NB4 (cell line): ENCODE data around the gene GNAT1.

ENCODE experiments used
- DNase-seq: peaks from one replicate; pipeline ENCODE4 v3.0.0; 2010; ENCODE audit warnings: low read depth
- H3K4me3 ChIP-seq: one replicate; pipeline ENCODE4 v1.5.1; 2011; ENCODE audit warnings: mild to moderate bottlenecking, low read depth, low read length, moderate library complexity
- CTCF ChIP-seq: IDR thresholded peaks from one replicate; pipeline ENCODE4 v1.5.1; 2012; ENCODE audit warnings: low read depth, low read length
- MYC ChIP-seq: IDR thresholded peaks from 2 replicates; pipeline ENCODE4 v1.6.1; 2011; ENCODE audit warnings: low read depth, low read length
- POLR2A ChIP-seq: IDR thresholded peaks from 2 replicates; pipeline ENCODE4 v1.6.1; 2011; ENCODE audit warnings: mild to moderate bottlenecking; ENCODE audit not compliant: insufficient read length; ENCODE audit errors: extremely low read depth
- TF ChIP-seq, protein P1 (sequence below): IDR thresholded peaks from 2 replicates; pipeline ENCODE4 v1.6.1; 2011; ENCODE audit warnings: low read depth, low read length

The GNAT1 gene

DNA sequence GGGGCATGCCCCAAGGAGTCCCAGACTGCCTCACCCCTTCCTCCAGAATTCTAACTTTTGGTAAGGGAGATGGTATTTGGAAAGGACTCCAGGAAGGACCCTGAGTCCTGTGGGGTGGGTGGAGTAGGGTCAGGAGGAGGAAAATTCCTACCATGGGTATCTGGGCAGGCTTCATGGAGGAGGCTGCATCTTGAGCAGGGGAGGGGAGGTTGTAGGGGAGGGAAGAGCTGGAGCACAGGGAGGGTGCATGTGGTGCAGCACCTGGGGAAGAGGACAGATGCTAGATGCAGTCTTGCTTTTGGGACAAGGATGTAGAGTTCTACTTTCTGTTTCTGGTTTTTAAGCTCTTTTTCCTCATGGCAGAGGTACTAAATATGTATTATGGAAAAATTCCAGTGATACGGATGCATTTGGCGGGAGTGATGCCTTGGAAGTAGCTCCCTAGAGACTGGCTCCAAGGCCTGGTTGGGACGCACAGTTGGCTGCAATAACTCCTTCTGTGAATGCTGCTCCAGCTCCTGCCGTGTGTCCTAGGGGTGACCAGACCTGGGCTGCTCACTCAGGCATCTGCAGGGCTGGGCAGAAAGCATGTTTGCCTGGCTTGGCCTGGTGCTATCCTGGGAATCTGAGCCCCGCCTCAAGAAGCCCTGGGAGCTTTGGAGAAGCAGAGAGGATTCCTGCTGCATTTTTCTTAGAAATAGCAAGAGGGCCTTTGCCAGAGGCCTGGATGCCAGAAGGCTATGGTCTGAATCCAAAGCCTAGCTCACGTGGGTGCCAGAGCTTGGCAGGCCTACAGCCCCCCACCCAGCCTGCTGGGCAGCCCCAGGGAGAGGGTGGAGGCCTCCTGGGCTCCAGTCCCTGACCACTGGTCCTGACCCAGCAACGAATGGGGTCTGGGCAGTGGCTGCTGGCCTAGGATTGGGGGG lies 26.2 kb upstream of the GNAT1 start:
- TF ChIP-seq MYC (no peak), CTCF (no peak), POLR2A (no peak)
- TF ChIP-seq, protein P1, sequence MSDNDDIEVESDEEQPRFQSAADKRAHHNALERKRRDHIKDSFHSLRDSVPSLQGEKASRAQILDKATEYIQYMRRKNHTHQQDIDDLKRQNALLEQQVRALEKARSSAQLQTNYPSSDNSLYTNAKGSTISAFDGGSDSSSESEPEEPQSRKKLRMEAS = no peak
- DNase-seq = no peak

GRCh38 chr3:50165910-50166538 lies 25.4 kb upstream of the GNAT1 start:
- TF ChIP-seq CTCF (no peak), MYC (no peak), POLR2A (no peak)
- TF ChIP-seq, protein P1 = no peak
- DNase-seq = no peak
- H3K4me3 ChIP-seq = no peak overlapping the region

More for the DNA sequence above, 26.2 kb upstream of the GNAT1 start:
- H3K4me3 ChIP-seq = no peak overlapping the region

GRCh38 chr3:50166620-50167019 lies 24.8 kb upstream of the GNAT1 start:
- H3K4me3 ChIP-seq = no peak overlapping the region
- TF ChIP-seq MYC = no peak
- TF ChIP-seq, protein P1 = no peak
- TF ChIP-seq CTCF = no peak
- TF ChIP-seq POLR2A = no peak
- DNase-seq = no peak

- no peak for TF ChIP-seq MYC
- no peak for TF ChIP-seq POLR2A
- TF ChIP-seq, protein P1 = no peak
- no peak for TF ChIP-seq CTCF
- H3K4me3 ChIP-seq = no peak overlapping the region
- no peak for DNase-seq
These were observed 24.2 kb upstream of the GNAT1 start for GRCh38 chr3:50167069-50167840.

DNA sequence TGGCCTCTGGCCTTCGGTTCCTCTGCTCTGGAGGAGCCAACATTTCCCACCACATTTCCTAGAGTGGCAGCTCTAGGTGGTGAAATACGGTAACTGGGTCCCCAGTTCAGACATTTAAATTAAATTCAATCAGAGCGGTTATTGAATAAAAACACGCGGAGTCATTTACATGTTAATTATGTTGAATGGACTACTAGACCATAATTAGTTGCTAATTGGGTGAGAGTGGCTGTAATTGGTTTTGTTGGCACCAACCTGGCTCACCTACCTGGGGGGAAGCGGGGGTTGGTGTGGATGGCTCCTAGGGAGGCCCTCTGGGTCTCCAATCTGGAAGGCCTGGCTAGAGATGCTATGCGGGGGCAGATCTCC lies 23.6 kb upstream of the GNAT1 start:
- no peak for DNase-seq
- no peak overlapping the region for H3K4me3 ChIP-seq
- no peak for TF ChIP-seq CTCF
- TF ChIP-seq, protein P1 = no peak
